HepG2 (cell line): ENCODE measurements around the gene FLAD1. TPM values are rescaled to one million over a fixed set of nuclear protein-coding genes. Genes with fewer than 3 reads are reported as not detected.

Source experiments
- ATF1 ChIP-seq: IDR thresholded peaks from 2 replicates; pipeline ENCODE4 v1.6.1; 2016; ENCODE audit warnings: mild to moderate bottlenecking, control low read depth
- CBX1 ChIP-seq: IDR thresholded peaks from one replicate; pipeline ENCODE4 v1.6.1; 2016; ENCODE audit warnings: antibody characterized with exemption, low read depth
- GATA4 ChIP-seq: sonication (generic); IDR thresholded peaks from 2 replicates; pipeline ENCODE4 v1.6.1; 2016; ENCODE audit warnings: antibody characterized with exemption, low read depth, borderline replicate concordance
- GTF2F1 ChIP-seq: fragments of 150-350 bp; IDR thresholded peaks from 2 replicates; pipeline ENCODE4 v1.6.1; 2014; ENCODE audit warnings: low read length
- HNF4A ChIP-seq: sonication (generic); formaldehyde crosslinking; IDR thresholded peaks from 2 replicates; pipeline ENCODE4 v1.4.0; 2020; ENCODE audit warnings: missing genetic modification reagents
- KLF6 ChIP-seq: IDR thresholded peaks from 2 replicates; pipeline ENCODE4 v1.8.0; 2016; ENCODE audit warnings: missing biosample characterization, missing genetic modification reagents
- NFYB ChIP-seq: sonication (generic); formaldehyde crosslinking; IDR thresholded peaks from 2 replicates; pipeline ENCODE4 v1.4.0; 2020; ENCODE audit warnings: missing genetic modification reagents
- NFYC ChIP-seq: IDR thresholded peaks from 2 replicates; pipeline ENCODE4 v1.6.1; 2016; ENCODE audit warnings: missing genetic modification reagents, missing compliant biosample characterization
- NKX3-1 ChIP-seq: sonication (generic); formaldehyde crosslinking; IDR thresholded peaks from 2 replicates; pipeline ENCODE4 v1.5.0; 2020; ENCODE audit warnings: missing genetic modification reagents
- PHF21A ChIP-seq: sonication (generic); formaldehyde crosslinking; IDR thresholded peaks from 2 replicates; pipeline ENCODE4 v1.5.0; 2020; ENCODE audit warnings: mild to moderate bottlenecking, missing genetic modification reagents
- SKI ChIP-seq: fragments of 450-650 bp; IDR thresholded peaks from one replicate; pipeline ENCODE4 v1.6.1; 2018; ENCODE audit warnings: mild to moderate bottlenecking; ENCODE audit not compliant: partially characterized antibody
- SOX13 ChIP-seq, 3 experiments: fragments of 450-650 bp in 1 of 3; sonication (generic) in 1 of 3; formaldehyde crosslinking in 1 of 3; IDR thresholded peaks in 2 of 3; conservative IDR thresholded peaks in 1 of 3; 2 replicates each; pipeline versions ENCODE4 v1.5.0 to v1.6.1; 2016 to 2020; ENCODE audit warnings: antibody characterized with exemption in 1 of 3, mild to moderate bottlenecking in 1 of 3, missing compliant biosample characterization in 1 of 3, missing genetic modification reagents in 1 of 3, moderate library complexity in 1 of 3
- SPEN ChIP-seq: sonication (generic); formaldehyde crosslinking; IDR thresholded peaks from 2 replicates; pipeline ENCODE4 v1.5.1; 2020; ENCODE audit warnings: low read depth, mild to moderate bottlenecking, missing genetic modification reagents
- ZFP36L2 ChIP-seq: sonication (generic); formaldehyde crosslinking; IDR thresholded peaks from 2 replicates; pipeline ENCODE4 v1.4.0; 2020; ENCODE audit warnings: missing genetic modification reagents
- ZNF296 ChIP-seq: sonication (generic); formaldehyde crosslinking; conservative IDR thresholded peaks from 2 replicates; pipeline ENCODE4 v1.5.0; 2020; ENCODE audit warnings: mild to moderate bottlenecking, missing genetic modification reagents
- ZNF549 ChIP-seq: sonication (generic); formaldehyde crosslinking; IDR thresholded peaks from 2 replicates; pipeline ENCODE4 v1.5.0; 2020; ENCODE audit warnings: missing genetic modification reagents
- ZNF619 ChIP-seq: sonication (generic); formaldehyde crosslinking; IDR thresholded peaks from 2 replicates; pipeline ENCODE4 v1.4.0; 2020; ENCODE audit warnings: mild to moderate bottlenecking, missing genetic modification reagents
- polyA plus RNA-seq, 8 experiments: library from polyadenylated mRNA; depleted of rRNA in 3 of 8; stranded (reverse) in 7 of 8; unstranded in 1 of 8; fragments of >200 nt; fragmentation: Illumina TruSeq in 4 of 8; extraction: Trizol in 4 of 8; gene quantifications; 2 replicates each; pipeline versions ENCODE4 v1.2.1 to v1.2.3, GENCODE V29; 2011 to 2016; ENCODE audit warnings: low read depth in 4 of 8, missing spikeins in 1 of 8, mixed read lengths in 1 of 8; ENCODE audit not compliant: insufficient read depth in 1 of 8
- total RNA-seq, 5 experiments: library from RNA; depleted of rRNA; stranded (reverse); fragments of >200 nt; fragmentation: Illumina TruSeq; extraction: Trizol; gene quantifications; 2 replicates each; pipeline ENCODE4 v1.2.3, GENCODE V29; 2016; ENCODE audit warnings: low read depth in 1 of 5
- TF ChIP-seq, protein P1 (sequence below): sonication (generic); formaldehyde crosslinking; IDR thresholded peaks from 2 replicates; pipeline ENCODE4 v1.4.0; 2020; ENCODE audit warnings: mild to moderate bottlenecking, missing genetic modification reagents
- TF ChIP-seq, protein P2 (sequence below): sonication (generic); formaldehyde crosslinking; IDR thresholded peaks from 2 replicates; pipeline ENCODE4 v1.5.0; 2020; ENCODE audit warnings: mild to moderate bottlenecking, missing genetic modification reagents, moderate library complexity
- TF ChIP-seq, protein P3 (sequence below): sonication (generic); formaldehyde crosslinking; IDR thresholded peaks from 2 replicates; pipeline ENCODE4 v1.8.0; 2022; ENCODE audit warnings: mild to moderate bottlenecking, missing genetic modification reagents, borderline replicate concordance
- TF ChIP-seq, protein P4 (sequence below): fragments of 450-650 bp; IDR thresholded peaks from 2 replicates; pipeline ENCODE4 v1.6.1; 2017; ENCODE audit warnings: mild to moderate bottlenecking
- TF ChIP-seq, protein P5 (sequence below): sonication (generic); formaldehyde crosslinking; IDR thresholded peaks from 2 replicates; pipeline ENCODE4 v1.4.0; 2020; ENCODE audit warnings: missing genetic modification reagents, mild to moderate bottlenecking, borderline replicate concordance

FLAD1 gene
- total and polyA plus RNA-seq, 2 of the 13 experiments (the other 11 are each of a cell fraction or from before 2014, with no cell fraction given), result 25.9 to 32.8 TPM

DNA sequence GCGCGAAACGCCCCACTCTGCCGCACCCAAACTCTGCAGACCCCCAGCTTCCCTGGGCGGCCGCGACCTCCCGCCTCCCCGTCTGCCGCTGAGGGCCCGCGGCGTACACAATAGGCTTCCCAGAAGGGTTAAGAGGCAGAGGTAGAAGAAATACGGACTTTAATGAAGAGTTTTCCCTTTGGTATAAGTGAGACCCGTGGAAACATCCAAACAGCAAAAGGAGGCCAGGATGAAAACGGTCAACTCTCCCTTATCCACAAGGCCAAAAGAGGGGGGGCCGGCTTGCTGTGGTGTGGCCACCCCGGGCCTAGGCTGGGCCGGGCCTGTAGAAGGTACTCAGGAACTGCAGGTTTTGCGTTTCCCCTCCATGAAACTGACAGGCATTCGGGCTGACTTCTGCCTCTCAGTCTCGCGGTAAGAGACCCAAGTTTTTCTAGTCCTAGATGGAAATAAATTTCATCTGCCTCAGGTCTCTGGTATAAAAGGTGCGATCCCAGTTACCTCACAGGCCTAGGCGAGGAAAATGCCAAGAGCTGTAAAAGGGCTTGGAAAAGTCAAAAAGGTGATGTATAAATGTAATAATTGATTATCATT, 20.9 kb upstream of the FLAD1 start (continued):
- no peak for TF ChIP-seq NFYC (CRISPR knock-in tag)
- TF ChIP-seq ZFP36L2, result no peak
- no peak for TF ChIP-seq NKX3-1 (CRISPR knock-in tag)
- no peak; the same call in 1 of the 2 replicates for TF ChIP-seq SPEN (CRISPR knock-in tag)
- no peak for TF ChIP-seq NFYB (CRISPR knock-in tag)
- no peak for TF ChIP-seq SKI
- TF ChIP-seq ZNF549 (CRISPR knock-in tag), result no peak
- TF ChIP-seq, protein P1, sequence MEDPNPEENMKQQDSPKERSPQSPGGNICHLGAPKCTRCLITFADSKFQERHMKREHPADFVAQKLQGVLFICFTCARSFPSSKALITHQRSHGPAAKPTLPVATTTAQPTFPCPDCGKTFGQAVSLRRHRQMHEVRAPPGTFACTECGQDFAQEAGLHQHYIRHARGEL (CRISPR knock-in tag), result no peak
- TF ChIP-seq GATA4, result 0 out of 2 replicates have a peak, but pooled peaks have one; percentile 2
- TF ChIP-seq, protein P2, sequence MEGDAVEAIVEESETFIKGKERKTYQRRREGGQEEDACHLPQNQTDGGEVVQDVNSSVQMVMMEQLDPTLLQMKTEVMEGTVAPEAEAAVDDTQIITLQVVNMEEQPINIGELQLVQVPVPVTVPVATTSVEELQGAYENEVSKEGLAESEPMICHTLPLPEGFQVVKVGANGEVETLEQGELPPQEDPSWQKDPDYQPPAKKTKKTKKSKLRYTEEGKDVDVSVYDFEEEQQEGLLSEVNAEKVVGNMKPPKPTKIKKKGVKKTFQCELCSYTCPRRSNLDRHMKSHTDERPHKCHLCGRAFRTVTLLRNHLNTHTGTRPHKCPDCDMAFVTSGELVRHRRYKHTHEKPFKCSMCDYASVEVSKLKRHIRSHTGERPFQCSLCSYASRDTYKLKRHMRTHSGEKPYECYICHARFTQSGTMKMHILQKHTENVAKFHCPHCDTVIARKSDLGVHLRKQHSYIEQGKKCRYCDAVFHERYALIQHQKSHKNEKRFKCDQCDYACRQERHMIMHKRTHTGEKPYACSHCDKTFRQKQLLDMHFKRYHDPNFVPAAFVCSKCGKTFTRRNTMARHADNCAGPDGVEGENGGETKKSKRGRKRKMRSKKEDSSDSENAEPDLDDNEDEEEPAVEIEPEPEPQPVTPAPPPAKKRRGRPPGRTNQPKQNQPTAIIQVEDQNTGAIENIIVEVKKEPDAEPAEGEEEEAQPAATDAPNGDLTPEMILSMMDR, result no peak
- 0 out of 2 replicates have a peak, but pooled peaks have one; percentile 9 for TF ChIP-seq ZNF619 (CRISPR knock-in tag)
- no peak for TF ChIP-seq PHF21A (CRISPR knock-in tag)
- no peak for TF ChIP-seq HNF4A (CRISPR knock-in tag)
- TF ChIP-seq KLF6 (CRISPR knock-in tag), result no peak
- no peak for TF ChIP-seq SOX13 (IDR thresholded peaks at IDR 0.05)
- TF ChIP-seq SOX13 (CRISPR knock-in tag; conservative IDR thresholded peaks at IDR 0.05 in 1 of 2, IDR thresholded peaks at IDR 0.05 in 1 of 2), result no peak
- TF ChIP-seq ZNF296, result 0 out of 2 replicates have a peak, but pooled peaks have one; percentile 66
- TF ChIP-seq, protein P3, sequence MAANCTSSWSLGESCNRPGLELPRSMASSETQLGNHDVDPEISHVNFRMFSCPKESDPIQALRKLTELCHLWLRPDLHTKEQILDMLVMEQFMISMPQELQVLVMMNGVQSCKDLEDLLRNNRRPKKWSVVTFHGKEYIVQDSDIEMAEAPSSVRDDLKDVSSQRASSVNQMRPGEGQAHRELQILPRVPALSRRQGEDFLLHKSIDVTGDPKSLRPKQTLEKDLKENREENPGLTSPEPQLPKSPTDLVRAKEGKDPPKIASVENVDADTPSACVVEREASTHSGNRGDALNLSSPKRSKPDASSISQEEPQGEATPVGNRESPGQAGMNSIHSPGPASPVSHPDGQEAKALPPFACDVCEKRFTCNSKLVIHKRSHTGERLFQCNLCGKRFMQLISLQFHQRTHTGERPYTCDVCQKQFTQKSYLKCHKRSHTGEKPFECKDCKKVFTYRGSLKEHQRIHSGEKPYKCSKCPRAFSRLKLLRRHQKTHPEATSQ, result no peak
- no peak for TF ChIP-seq CBX1
- no peak for TF ChIP-seq ATF1 (CRISPR knock-in tag)
- TF ChIP-seq, protein P4, sequence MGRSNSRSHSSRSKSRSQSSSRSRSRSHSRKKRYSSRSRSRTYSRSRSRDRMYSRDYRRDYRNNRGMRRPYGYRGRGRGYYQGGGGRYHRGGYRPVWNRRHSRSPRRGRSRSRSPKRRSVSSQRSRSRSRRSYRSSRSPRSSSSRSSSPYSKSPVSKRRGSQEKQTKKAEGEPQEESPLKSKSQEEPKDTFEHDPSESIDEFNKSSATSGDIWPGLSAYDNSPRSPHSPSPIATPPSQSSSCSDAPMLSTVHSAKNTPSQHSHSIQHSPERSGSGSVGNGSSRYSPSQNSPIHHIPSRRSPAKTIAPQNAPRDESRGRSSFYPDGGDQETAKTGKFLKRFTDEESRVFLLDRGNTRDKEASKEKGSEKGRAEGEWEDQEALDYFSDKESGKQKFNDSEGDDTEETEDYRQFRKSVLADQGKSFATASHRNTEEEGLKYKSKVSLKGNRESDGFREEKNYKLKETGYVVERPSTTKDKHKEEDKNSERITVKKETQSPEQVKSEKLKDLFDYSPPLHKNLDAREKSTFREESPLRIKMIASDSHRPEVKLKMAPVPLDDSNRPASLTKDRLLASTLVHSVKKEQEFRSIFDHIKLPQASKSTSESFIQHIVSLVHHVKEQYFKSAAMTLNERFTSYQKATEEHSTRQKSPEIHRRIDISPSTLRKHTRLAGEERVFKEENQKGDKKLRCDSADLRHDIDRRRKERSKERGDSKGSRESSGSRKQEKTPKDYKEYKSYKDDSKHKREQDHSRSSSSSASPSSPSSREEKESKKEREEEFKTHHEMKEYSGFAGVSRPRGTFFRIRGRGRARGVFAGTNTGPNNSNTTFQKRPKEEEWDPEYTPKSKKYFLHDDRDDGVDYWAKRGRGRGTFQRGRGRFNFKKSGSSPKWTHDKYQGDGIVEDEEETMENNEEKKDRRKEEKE, result no peak
- TF ChIP-seq, protein P5, sequence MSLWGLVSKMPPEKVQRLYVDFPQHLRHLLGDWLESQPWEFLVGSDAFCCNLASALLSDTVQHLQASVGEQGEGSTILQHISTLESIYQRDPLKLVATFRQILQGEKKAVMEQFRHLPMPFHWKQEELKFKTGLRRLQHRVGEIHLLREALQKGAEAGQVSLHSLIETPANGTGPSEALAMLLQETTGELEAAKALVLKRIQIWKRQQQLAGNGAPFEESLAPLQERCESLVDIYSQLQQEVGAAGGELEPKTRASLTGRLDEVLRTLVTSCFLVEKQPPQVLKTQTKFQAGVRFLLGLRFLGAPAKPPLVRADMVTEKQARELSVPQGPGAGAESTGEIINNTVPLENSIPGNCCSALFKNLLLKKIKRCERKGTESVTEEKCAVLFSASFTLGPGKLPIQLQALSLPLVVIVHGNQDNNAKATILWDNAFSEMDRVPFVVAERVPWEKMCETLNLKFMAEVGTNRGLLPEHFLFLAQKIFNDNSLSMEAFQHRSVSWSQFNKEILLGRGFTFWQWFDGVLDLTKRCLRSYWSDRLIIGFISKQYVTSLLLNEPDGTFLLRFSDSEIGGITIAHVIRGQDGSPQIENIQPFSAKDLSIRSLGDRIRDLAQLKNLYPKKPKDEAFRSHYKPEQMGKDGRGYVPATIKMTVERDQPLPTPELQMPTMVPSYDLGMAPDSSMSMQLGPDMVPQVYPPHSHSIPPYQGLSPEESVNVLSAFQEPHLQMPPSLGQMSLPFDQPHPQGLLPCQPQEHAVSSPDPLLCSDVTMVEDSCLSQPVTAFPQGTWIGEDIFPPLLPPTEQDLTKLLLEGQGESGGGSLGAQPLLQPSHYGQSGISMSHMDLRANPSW (CRISPR knock-in tag), result no peak
- TF ChIP-seq GTF2F1, result no peak
